PC-9 (cell line): ENCODE data around the gene EZH2. TPM values are rescaled to one million over a fixed set of nuclear protein-coding genes. Genes with fewer than 3 reads are reported as not detected.

Experiments
- BruUV-seq: library from RNA; stranded (reverse); fragments of 400-500 nt; replicated peaks from 2 replicates; lab custom pipeline; 2021; lab: Mats Ljungman, UMichigan
- CTCF ChIA-PET: fragments of 300-600 bp; sonication (Branson Sonifier 250); formaldehyde crosslinking; loops from one replicate; lab custom pipeline; 2022; ENCODE audit warnings: antibody characterized with exemption; lab: Charles Lee
- POLR2A ChIA-PET: fragments of 300-600 bp; sonication (Branson Sonifier 250); formaldehyde crosslinking; loops from one replicate; lab custom pipeline; 2022; ENCODE audit warnings: antibody characterized with exemption; ENCODE audit not compliant: unreplicated experiment; lab: Charles Lee
- DNase-seq, 2 experiments: peaks; one replicate each; pipeline versions ENCODE4 v3.0.0 to v3.0.0-alpha.2; 2015 to 2022; ENCODE audit warnings: mixed read lengths in 1 of 2
- H2AFZ ChIP-seq: fragments of 200-600 bp; sonication (generic); 2 replicates; pipeline ENCODE4 v1.8.1; 2017; ENCODE audit warnings: antibody characterized with exemption
- H3F3A ChIP-seq: fragments of 200-600 bp; sonication (generic); 2 replicates; pipeline ENCODE4 v1.8.1; 2017; ENCODE audit warnings: antibody characterized with exemption, mild to moderate bottlenecking, low read depth; ENCODE audit not compliant: insufficient read depth
- H3K27ac ChIP-seq: fragments of 200-600 bp; sonication (generic); 2 replicates; pipeline ENCODE4 v1.6.1; 2016; ENCODE audit warnings: mixed run types
- H3K27me3 ChIP-seq: fragments of 200-600 bp; sonication (generic); 2 replicates; pipeline ENCODE4 v1.6.1; 2016; ENCODE audit warnings: low read depth, mixed run types; ENCODE audit not compliant: insufficient read depth
- H3K36me3 ChIP-seq: fragments of 200-600 bp; sonication (generic); 2 replicates; pipeline ENCODE4 v1.6.1; 2016; ENCODE audit warnings: low read depth, mixed run types
- H3K4me1 ChIP-seq: fragments of 200-600 bp; sonication (generic); replicated peaks from 2 replicates; pipeline ENCODE4 v1.6.1; 2016; ENCODE audit warnings: mixed run types; ENCODE audit not compliant: insufficient read depth
- H3K4me2 ChIP-seq: fragments of 200-600 bp; sonication (generic); 2 replicates; pipeline ENCODE4 v1.6.1; 2017; ENCODE audit warnings: mixed run types
- H3K4me3 ChIP-seq: fragments of 200-600 bp; sonication (generic); 2 replicates; pipeline ENCODE4 v1.6.1; 2016; ENCODE audit warnings: mixed run types
- H3K79me2 ChIP-seq: fragments of 200-600 bp; sonication (generic); 2 replicates; pipeline ENCODE4 v1.6.1; 2017; ENCODE audit warnings: low read depth, mixed run types
- H3K9me2 ChIP-seq: fragments of 200-600 bp; sonication (generic); 2 replicates; pipeline ENCODE4 v1.8.1; 2017; ENCODE audit warnings: mild to moderate bottlenecking; ENCODE audit not compliant: insufficient read depth
- H3K9me3 ChIP-seq: fragments of 200-600 bp; sonication (generic); 2 replicates; pipeline ENCODE4 v1.8.1; 2016; ENCODE audit warnings: low read depth; ENCODE audit not compliant: insufficient read depth
- H4K20me1 ChIP-seq: fragments of 200-600 bp; sonication (generic); 2 replicates; pipeline ENCODE4 v1.8.1; 2017; ENCODE audit not compliant: insufficient read depth
- CTCF ChIP-seq: fragments of 200-600 bp; sonication (generic); conservative IDR thresholded peaks from 2 replicates; pipeline ENCODE4 v1.6.1; 2017; ENCODE audit warnings: mixed run types, antibody characterized with exemption, mild to moderate bottlenecking, moderate library complexity
- EZH2 ChIP-seq: fragments of 200-600 bp; sonication (generic); IDR thresholded peaks from 2 replicates; pipeline ENCODE4 v1.8.0; 2017; ENCODE audit warnings: antibody characterized with exemption, low read depth
- intact Hi-C: fragments of 100-400 bp; cut with micrococcal nuclease; formaldehyde crosslinking; loops from one replicate; pipeline ENCODE4 v1.10.0; 2022; ENCODE audit not compliant: unreplicated experiment
- total RNA-seq: library from RNA; stranded (reverse); gene quantifications from 2 replicates; pipeline ENCODE4 v1.2.3, GENCODE V29; 2021

Gene EZH2
- total RNA-seq, 1 experiment from 2014 or later, result 48.6 TPM

GRCh38 chr7:148838905-148839304 is 45.2 kb downstream of the EZH2 start:
- Histone ChIP-seq H3K27me3 (no peaks in the 10 kb centered on the region), H4K20me1 (peaks cover 3% of the 10 kb centered on the region; the same call in 1 of the 2 replicates), H2AFZ (no peak overlapping the region), H3K4me3 (no peak overlapping the region), H3K36me3 (no peaks in the 10 kb centered on the region), H3F3A (no peaks in the 10 kb centered on the region), H3K27ac (no peak overlapping the region), H3K9me2 (no peaks in the 10 kb centered on the region), H3K9me3 (no peaks in the 10 kb centered on the region), H3K4me1 (no peaks in the 10 kb centered on the region), H3K79me2 (peaks cover 33% of the 10 kb centered on the region), H3K4me2 (no peak overlapping the region)
- no peak for TF ChIP-seq EZH2
- TF ChIP-seq CTCF, result no peak
- ChIA-PET POLR2A (no interaction called here), CTCF (interaction anchor here (0.6 kb wide), 1 partner anchor 93 kb away, joined by 10 read pairs; no protein-coding TSS in a partner anchor)
- intact Hi-C loops, result no loop called here
- no peak for DNase-seq
- no TSS peak for BruUV-seq

GRCh38 chr7:148835854-148836253 is 48.2 kb downstream of the EZH2 start:
- no peak for DNase-seq
- ChIA-PET CTCF (no interaction called here), POLR2A (no interaction called here)
- Histone ChIP-seq H2AFZ (no peak overlapping the region), H3K9me3 (no peaks in the 10 kb centered on the region), H3K27ac (no peak overlapping the region), H3K27me3 (no peaks in the 10 kb centered on the region), H3F3A (no peaks in the 10 kb centered on the region), H3K4me2 (no peak overlapping the region), H3K4me1 (no peaks in the 10 kb centered on the region), H3K79me2 (peaks cover 39% of the 10 kb centered on the region), H3K9me2 (no peaks in the 10 kb centered on the region), H3K36me3 (no peaks in the 10 kb centered on the region), H4K20me1 (no peaks in the 10 kb centered on the region; the same call in 1 of the 2 replicates), H3K4me3 (no peak overlapping the region)
- TF ChIP-seq CTCF (no peak), EZH2 (no peak)
- no TSS peak for BruUV-seq
- intact Hi-C loops, result no loop called here

- Histone ChIP-seq H3K9me3 (no peaks in the 10 kb centered on the region), H3F3A (no peaks in the 10 kb centered on the region; the same call in 1 of the 2 replicates), H3K36me3 (peaks cover 6% of the 10 kb centered on the region; the same call in 1 of the 2 replicates), H3K4me2 (no peak overlapping the region), H3K79me2 (peaks cover 43% of the 10 kb centered on the region), H3K27me3 (no peaks in the 10 kb centered on the region), H3K4me1 (no peaks in the 10 kb centered on the region), H2AFZ (no peak overlapping the region), H3K9me2 (no peaks in the 10 kb centered on the region), H4K20me1 (no peaks in the 10 kb centered on the region), H3K27ac (no peak overlapping the region), H3K4me3 (no peak overlapping the region)
- ChIA-PET POLR2A (no interaction called here), CTCF (no interaction called here)
- intact Hi-C loops, result no loop called here
- BruUV-seq, result no TSS peak
- TF ChIP-seq EZH2 (no peak), CTCF (no peak)
- DNase-seq, result no peak
Measured at GRCh38 chr7:148834605-148835004, 49.5 kb downstream of the EZH2 start.
